ENCODE data around the gene CCDC141.

- no peak for TF ChIP-seq POLR2AphosphoS5 (IDR thresholded peaks at IDR 0.05; ENCODE audit: low read depth, low read length)
- TF ChIP-seq FOXP2 (optimal IDR thresholded peaks at IDR 0.05; ENCODE audit: borderline replicate concordance, extremely low read depth, extremely low read length, insufficient read depth): no peak
- no peak for TF ChIP-seq SIN3A (IDR thresholded peaks at IDR 0.05; ENCODE audit: borderline replicate concordance, insufficient read depth, low read length)
Measured at GRCh38 chr2:178865146-178865936, 184.6 kb downstream of the CCDC141 start.
